Measurements from ENCODE around the gene EFEMP2. TPM values are rescaled to one million over a fixed set of nuclear protein-coding genes. Genes with fewer than 3 reads are reported as not detected.

Gene EFEMP2
- total RNA-seq, 1 donor from 2014 or later, result 88.4 TPM

GRCh38 chr11:65887723-65888162, 15.1 kb upstream of the EFEMP2 start:
- no peak for DNase-seq (ENCODE audit: low spot score)
- intact Hi-C loops (cut with DNase I), result loop anchor here (10.0 kb wide), 1 partner anchor 97 kb away; no protein-coding TSS in a partner anchor
- ATAC-seq, result no peak

GRCh38 chr11:65886826-65887722, 14.5 kb upstream of the EFEMP2 start:
- no peak for ATAC-seq
- DNase-seq (ENCODE audit: low spot score), result no peak
- intact Hi-C loops (cut with DNase I), result loop anchor here (10.0 kb wide), 1 partner anchor 98 kb away; no protein-coding TSS in a partner anchor

GRCh38 chr11:65885808-65886536, 13.4 kb upstream of the EFEMP2 start:
- DNase-seq (ENCODE audit: low spot score) (no peak), ATAC-seq (no peak)
- intact Hi-C loops (cut with DNase I), result loop anchor here (10.0 kb wide), 1 partner anchor 99 kb away; no protein-coding TSS in a partner anchor

- DNase-seq (ENCODE audit: low spot score) (no peak), ATAC-seq (no peak)
- intact Hi-C loops (cut with DNase I), result loop anchor here (10.0 kb wide), 1 partner anchor 100 kb away; no protein-coding TSS in a partner anchor
These were observed 12.6 kb upstream of the EFEMP2 start for GRCh38 chr11:65885231-65885630.

- peak; percentile 85 for DNase-seq (ENCODE audit: low spot score)
- ATAC-seq, result no peak
- intact Hi-C loops (cut with DNase I), result loop anchor here (10.0 kb wide), 1 partner anchor 100 kb away; no protein-coding TSS in a partner anchor
These were observed 12.1 kb upstream of the EFEMP2 start for GRCh38 chr11:65884716-65885092.

- DNase-seq (ENCODE audit: low spot score), result no peak
- no peak for ATAC-seq
- intact Hi-C loops (cut with DNase I), result loop anchor here (10.0 kb wide), 1 partner anchor 101 kb away; no protein-coding TSS in a partner anchor
These were observed 11.5 kb upstream of the EFEMP2 start for GRCh38 chr11:65883786-65884715.

GRCh38 chr11:65883058-65883761, 10.6 kb upstream of the EFEMP2 start:
- DNase-seq (ENCODE audit: low spot score), result no peak
- intact Hi-C loops (cut with DNase I), result loop anchor here (10.0 kb wide), 1 partner anchor 102 kb away; no protein-coding TSS in a partner anchor

GRCh38 chr11:65882120-65883057, 9.8 kb upstream of the EFEMP2 start:
- no peak for ATAC-seq
- intact Hi-C loops (cut with DNase I), result loop anchor here (10.0 kb wide), 1 partner anchor 102 kb away; no protein-coding TSS in a partner anchor
- DNase-seq (ENCODE audit: low spot score), result no peak

More at GRCh38 chr11:65883058-65883761, 10.6 kb upstream of the EFEMP2 start:
- no peak for ATAC-seq

GRCh38 chr11:65880844-65881421, 8.3 kb upstream of the EFEMP2 start:
- ATAC-seq, result no peak
- no peak for DNase-seq (ENCODE audit: low spot score)
- intact Hi-C loops (cut with DNase I), result loop anchor here (10.0 kb wide), 1 partner anchor 104 kb away; no protein-coding TSS in a partner anchor

- intact Hi-C loops (cut with DNase I), result loop anchor here (10.0 kb wide), 1 partner anchor 105 kb away; no protein-coding TSS in a partner anchor
- DNase-seq (ENCODE audit: low spot score), result no peak
- ATAC-seq, result no peak
These were observed 7.4 kb upstream of the EFEMP2 start for GRCh38 chr11:65880027-65880426.

GRCh38 chr11:65879617-65880016, 7.0 kb upstream of the EFEMP2 start, which contains the start of gene CTSW:
Gene CTSW (plus strand): TSS chr11:65879837. CDS start chr11:65879855, 18 bp downstream.
- ATAC-seq (no peak), DNase-seq (ENCODE audit: low spot score) (no peak)
- intact Hi-C loops (cut with DNase I), result loop anchor here (10.0 kb wide), 1 partner anchor 105 kb away; no protein-coding TSS in a partner anchor

GRCh38 chr11:65873318-65874156, 937 bp upstream of the EFEMP2 start:
- intact Hi-C loops (cut with DNase I), result no loop called here
- DNase-seq (ENCODE audit: low spot score) (peak; percentile 97), ATAC-seq (peak; percentile 98)

GRCh38 chr11:65871811-65872548, 620 bp downstream of the EFEMP2 start:
- no peak for DNase-seq (ENCODE audit: low spot score)
- intact Hi-C loops (cut with DNase I), result no loop called here
- ATAC-seq, result peak; percentile 0

Data from sciatic nerve (tissue), 2 donors.